Psoas muscle (tissue), 8 donors: ENCODE data around the gene SNCA. TPM values are rescaled to one million over a fixed set of nuclear protein-coding genes. Genes with fewer than 3 reads are reported as not detected.

Source experiments
- ATAC-seq, 4 donors: fragments of 200-7000 bp; cut with Tn5 transposase; one replicate each; pipeline ENCODE4 v1.9.1; 2020; ENCODE audit warnings: moderate library complexity in 3 of 4, mild to moderate bottlenecking in 2 of 4
- DNase-seq, 2 donors: peaks; one replicate each; pipeline ENCODE4 v3.0.0-alpha.2; 2020
- H3K27ac ChIP-seq: fragments of 200-600 bp; one replicate; pipeline ENCODE4 v1.8.0; 2022
- H3K27me3 ChIP-seq, 3 donors: fragments of 200-600 bp in 1 of 3; one replicate each; pipeline versions ENCODE4 v1.6.1 to v1.8.0; 2013 to 2022; ENCODE audit warnings: low read length in 2 of 3, mild to moderate bottlenecking in 2 of 3, moderate library complexity in 1 of 3; ENCODE audit not compliant: insufficient read depth in 3 of 3
- H3K36me3 ChIP-seq, 2 donors: fragments of 200-600 bp in 1 of 2; one replicate each; pipeline versions ENCODE4 v1.6.1 to v1.8.0; 2013 to 2022; ENCODE audit warnings: low read depth in 1 of 2, mild to moderate bottlenecking in 1 of 2, moderate library complexity in 1 of 2; ENCODE audit not compliant: insufficient read depth in 1 of 2
- H3K4me1 ChIP-seq: fragments of 200-600 bp; one replicate; pipeline ENCODE4 v1.8.0; 2022
- H3K4me3 ChIP-seq: fragments of 200-600 bp; one replicate; pipeline ENCODE4 v1.8.0; 2022; ENCODE audit warnings: mild to moderate bottlenecking
- H3K9me3 ChIP-seq: fragments of 200-600 bp; one replicate; pipeline ENCODE4 v1.8.0; 2022
- CTCF ChIP-seq: fragments of 200-600 bp; IDR thresholded peaks from one replicate; pipeline ENCODE4 v1.8.0; 2022; ENCODE audit warnings: antibody characterized with exemption
- WGBS, 3 donors: extraction: QIAGEN DNeasy Blood & Tissue Kit; methylation state at CpG; one replicate each; pipeline versions ENCODE4 v1.1.6 to v1.1.7; 2013; 5-methylcytosine and 5-hydroxymethylcytosine counted together
- intact Hi-C, 2 donors: fragments of 100-400 bp; cut with DNase I; formaldehyde crosslinking; loops; one replicate each; pipeline versions ENCODE4 v1.11.0 to v1.14.2; 2022
- polyA plus RNA-seq, 3 donors: library from polyadenylated mRNA; stranded (reverse); fragments of 200-250 nt; gene quantifications; one replicate each; pipeline ENCODE4 v1.2.3, GENCODE V29; 2013
- total RNA-seq, 4 donors: library from RNA; stranded (reverse); fragmentation: NEBNext Ultra II Directional in 2 of 4; extraction: Animal tissue kit (Norgen Biotek cat#: 25700) in 2 of 4; gene quantifications; one replicate each; pipeline versions ENCODE4 v1.2.1 to v1.2.4, GENCODE V29; 2021 to 2023
- donor health status: healthy with polysubstance abuse.
- donor health status: DM: no; HTN: no; CAD: no; lungs with moderate emphysema.
- donor health status: Bipolar disorder and iron deficiency.
- donor health status: healthy.
- donor health status: DM: yes; HTN: yes; CAD: no.
- donor health status: DM: no; HTN: no; CAD: no.
- donor health status: DM: no; HTN: no; CAD: no.
- donor health status: DM: yes; HTN: yes; CAD: no.

SNCA gene
- total and polyA plus RNA-seq, 7 donors = 0.27 to 4.6 (median 0.83) TPM

DNA sequence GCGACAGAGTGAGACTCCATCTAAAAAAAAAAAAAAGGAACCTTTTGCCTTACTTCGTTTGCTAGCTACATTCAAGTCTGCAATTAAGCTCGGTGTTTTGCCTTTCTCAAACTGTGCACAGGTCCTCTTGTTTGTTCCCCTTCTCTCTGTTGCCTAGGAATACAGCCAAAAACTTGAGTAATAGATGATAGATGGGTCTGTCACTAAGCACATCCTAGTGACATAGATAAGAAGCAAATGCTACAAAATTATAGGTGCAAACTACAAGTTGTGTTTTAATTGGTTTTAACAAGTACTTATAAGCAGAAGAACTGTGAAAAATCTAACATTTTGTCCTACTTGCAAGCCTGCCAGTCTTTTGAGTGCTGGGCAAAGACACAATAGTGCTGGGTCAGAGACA lies 95.2 kb downstream of the SNCA start:
- H3K9me3 ChIP-seq = no peaks in the 10 kb centered on the region
- TF ChIP-seq CTCF = no peak
- H3K36me3 ChIP-seq = no peaks in the 10 kb centered on the region
- intact Hi-C loops = no loop called here
- no peak overlapping the region for H3K4me3 ChIP-seq
- H3K27ac ChIP-seq = no peak overlapping the region
- H3K4me1 ChIP-seq = no peaks in the 10 kb centered on the region
- DNase-seq = no peak
- ATAC-seq = no peak
- H3K27me3 ChIP-seq = no peaks in the 10 kb centered on the region
- 77 to 84% (median 82%) methylated on average over 3 of the region's 3 CpGs for WGBS, 3 donors

DNA sequence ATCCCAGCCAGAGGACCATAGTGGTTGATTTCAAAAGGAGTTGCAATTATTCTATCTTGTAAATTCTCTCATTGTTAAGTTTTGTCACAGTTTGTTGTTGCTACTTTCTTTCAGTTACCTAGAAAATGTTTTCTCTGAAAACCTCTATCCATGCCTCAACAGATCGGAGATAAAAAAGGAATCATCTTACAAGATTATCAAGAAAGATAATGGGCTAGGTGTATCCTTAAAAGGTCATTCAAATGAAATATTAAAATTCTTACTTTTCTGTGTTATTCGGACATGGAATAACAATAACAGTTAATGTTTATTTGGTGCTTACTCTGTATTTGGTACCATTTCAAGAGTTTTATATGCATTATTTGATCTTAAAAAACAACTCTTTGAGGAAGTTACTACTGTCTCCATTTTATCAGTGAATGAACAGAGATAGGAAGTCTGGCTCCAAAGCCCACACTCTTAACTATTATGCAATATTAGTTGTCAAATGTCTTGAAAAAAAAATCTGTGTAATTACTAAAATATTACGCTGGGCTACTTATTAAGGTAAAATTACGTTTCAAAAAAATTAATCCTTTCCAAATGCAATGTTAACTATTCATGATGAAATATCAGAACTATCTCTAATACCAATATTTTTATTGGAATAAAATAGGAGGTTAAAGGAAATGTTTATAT lies 97.5 kb downstream of the SNCA start:
- no peaks in the 10 kb centered on the region for H3K27me3 ChIP-seq
- no peaks in the 10 kb centered on the region for H3K4me1 ChIP-seq
- no peak overlapping the region for H3K27ac ChIP-seq
- H3K9me3 ChIP-seq = no peaks in the 10 kb centered on the region
- 88 to 94% (median 91%) methylated on average over 4 of the region's 4 CpGs for WGBS, 3 donors
- no peak for DNase-seq
- TF ChIP-seq CTCF = no peak
- intact Hi-C loops = no loop called here
- no peak overlapping the region for H3K4me3 ChIP-seq
- H3K36me3 ChIP-seq = no peaks in the 10 kb centered on the region
- no peak for ATAC-seq

DNA sequence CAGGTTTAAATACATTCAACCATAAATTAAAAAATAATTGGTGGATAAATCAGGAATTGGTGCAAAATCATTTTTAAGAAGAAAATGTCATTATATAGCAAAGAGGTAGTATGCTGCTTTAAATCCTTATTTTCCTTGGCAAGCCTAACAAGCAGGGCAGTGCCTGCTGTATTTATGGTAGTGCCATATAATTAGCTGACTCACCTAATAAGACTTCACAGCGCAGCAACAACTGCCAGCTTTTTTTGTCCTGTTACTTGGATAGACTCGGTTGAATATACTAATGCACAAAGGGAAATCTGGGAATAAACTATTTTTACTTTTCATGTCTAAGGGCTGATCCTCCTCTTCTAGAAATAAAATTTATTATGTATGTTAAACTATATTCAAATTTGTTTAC lies 99.1 kb downstream of the SNCA start:
- intact Hi-C loops = no loop called here
- 57 to 65% (median 59%) methylated on average over 2 of the region's 2 CpGs for WGBS, 3 donors

DNA sequence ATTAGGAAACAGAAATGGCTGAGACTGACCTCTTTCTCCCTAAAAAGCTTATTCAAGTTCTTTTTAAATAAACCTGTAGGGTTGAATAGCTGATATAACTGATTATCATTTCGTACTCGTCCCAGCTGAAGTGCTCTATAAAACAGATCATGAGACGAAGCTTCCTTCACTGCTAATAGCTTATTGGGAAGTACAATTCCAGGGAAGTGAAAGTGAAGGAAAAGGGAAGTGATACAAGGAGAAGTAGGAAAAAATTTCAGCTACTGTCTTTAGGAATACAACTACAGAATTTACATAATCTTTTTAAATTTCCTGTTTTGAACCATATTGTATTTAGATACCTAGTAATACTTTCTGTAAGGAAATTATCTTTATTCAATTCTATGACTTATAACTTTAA lies 103.0 kb downstream of the SNCA start:
- TF ChIP-seq CTCF = no peak
- Histone ChIP-seq H3K36me3 (no peaks in the 10 kb centered on the region), H3K4me3 (no peak overlapping the region), H3K4me1 (no peaks in the 10 kb centered on the region), H3K27ac (no peak overlapping the region), H3K9me3 (no peaks in the 10 kb centered on the region), H3K27me3 (no peaks in the 10 kb centered on the region)
- intact Hi-C loops = no loop called here
- DNase-seq (no peak), ATAC-seq (no peak)
- WGBS, 3 donors = 87 to 92% (median 89%) methylated on average over 3 of the region's 3 CpGs

More for the DNA sequence above, 99.1 kb downstream of the SNCA start:
- Histone ChIP-seq H3K4me1 (no peaks in the 10 kb centered on the region), H3K36me3 (no peaks in the 10 kb centered on the region), H3K27ac (no peak overlapping the region), H3K9me3 (no peaks in the 10 kb centered on the region), H3K27me3 (no peaks in the 10 kb centered on the region), H3K4me3 (no peak overlapping the region)
- TF ChIP-seq CTCF = no peak
- ATAC-seq = no peak
- no peak for DNase-seq

DNA sequence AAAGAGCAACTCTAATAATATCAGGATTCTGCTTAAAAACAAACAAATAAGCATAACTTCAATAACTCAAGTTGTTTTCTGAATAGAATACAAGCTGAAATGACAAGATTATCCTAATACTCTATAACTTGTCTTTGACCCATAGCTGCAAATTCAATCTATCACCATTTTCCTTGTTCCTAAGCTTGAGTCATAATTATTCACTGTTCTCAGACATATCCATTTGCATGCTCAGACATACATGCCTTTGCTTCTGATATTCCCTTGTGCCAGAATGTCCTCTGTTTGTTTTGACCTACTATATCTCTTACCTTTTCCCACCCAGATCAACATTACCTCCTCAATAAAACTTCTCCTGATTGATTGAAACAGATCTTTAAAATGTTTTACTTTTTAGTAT lies 109.7 kb downstream of the SNCA start:
- no peak for TF ChIP-seq CTCF
- DNase-seq (no peak), ATAC-seq (no peak)
- Histone ChIP-seq H3K27me3 (no peaks in the 10 kb centered on the region), H3K4me3 (no peak overlapping the region), H3K9me3 (no peaks in the 10 kb centered on the region), H3K36me3 (no peaks in the 10 kb centered on the region), H3K27ac (no peak overlapping the region), H3K4me1 (no peaks in the 10 kb centered on the region)
- intact Hi-C loops = no loop called here
